Sigmoid colon (tissue), 7 donors: Measurements from ENCODE around the gene EIPR1. TPM values are rescaled to one million over a fixed set of nuclear protein-coding genes. Genes with fewer than 3 reads are reported as not detected.

Experiments used
- DNase-seq: peaks from one replicate; pipeline ENCODE4 v3.0.0-alpha.2; 2019
- H3K27ac ChIP-seq, 4 donors: fragments of 200-600 bp; sonication (generic); one replicate each; pipeline ENCODE4 v1.5.1; 2016 to 2019; ENCODE audit warnings: mild to moderate bottlenecking in 1 of 4
- H3K27me3 ChIP-seq, 3 donors: fragments of 200-600 bp; sonication (generic); one replicate each; pipeline ENCODE4 v1.5.1; 2019; ENCODE audit warnings: mild to moderate bottlenecking in 1 of 3
- H3K36me3 ChIP-seq, 4 donors: fragments of 200-600 bp; sonication (generic); one replicate each; pipeline ENCODE4 v1.5.1; 2016 to 2019
- H3K4me1 ChIP-seq, 4 donors: fragments of 200-600 bp; sonication (generic); one replicate each; pipeline ENCODE4 v1.5.1; 2017 to 2019
- H3K4me3 ChIP-seq, 4 donors: fragments of 200-600 bp; sonication (generic); one replicate each; pipeline ENCODE4 v1.5.1; 2017 to 2019; ENCODE audit warnings: mild to moderate bottlenecking in 2 of 4, moderate library complexity in 1 of 4
- H3K9me3 ChIP-seq, 4 donors: fragments of 200-600 bp in 3 of 4; sonication (generic) in 3 of 4; one replicate each; pipeline versions ENCODE4 v1.5.1 to v1.6.1; 2013 to 2019
- CTCF ChIP-seq, 4 experiments: fragments of 450-650 bp in 3 of 4; fragments of 200-600 bp in 1 of 4; IDR thresholded peaks; one replicate each; pipeline ENCODE4 v1.5.1; 2016 to 2019; ENCODE audit warnings: antibody characterized with exemption in 4 of 4, mild to moderate bottlenecking in 3 of 4, moderate library complexity in 2 of 4
- EP300 ChIP-seq, 4 donors: sonication (generic); formaldehyde crosslinking; IDR thresholded peaks; one replicate each; pipeline ENCODE4 v1.6.1; 2017; ENCODE audit warnings: antibody characterized with exemption in 4 of 4
- POLR2A ChIP-seq, 2 donors: fragments of 450-650 bp; IDR thresholded peaks; one replicate each; pipeline ENCODE4 v1.6.1; 2016; ENCODE audit warnings: antibody characterized with exemption in 2 of 2, mild to moderate bottlenecking in 2 of 2, moderate library complexity in 2 of 2
- POLR2AphosphoS5 ChIP-seq, 4 donors: sonication (generic); formaldehyde crosslinking; IDR thresholded peaks; one replicate each; pipeline ENCODE4 v1.6.1; 2017; ENCODE audit warnings: antibody characterized with exemption in 4 of 4
- WGBS, 2 donors: extraction: QIAGEN DNeasy Blood & Tissue Kit; methylation state at CpG; one replicate each; pipeline ENCODE4 v1.1.7; 2013; 5-methylcytosine and 5-hydroxymethylcytosine counted together
- intact Hi-C: fragments of 100-400 bp; cut with DNase I; formaldehyde crosslinking; loops from one replicate; pipeline ENCODE4 v1.15.1; 2023
- polyA plus RNA-seq, 3 donors: library from polyadenylated mRNA; stranded (reverse); fragments of 200-250 nt; gene quantifications; one replicate each; pipeline ENCODE4 v1.2.3, GENCODE V29; 2013
- total RNA-seq, 4 donors: library from RNA; depleted of rRNA; stranded (reverse); fragments of >200 nt; gene quantifications; one replicate each; pipeline ENCODE4 v1.1.0, GENCODE V29; 2016
- donor health status: healthy with polysubstance abuse.
- donor health status: Bipolar disorder and iron deficiency.
- donor health status: healthy.

EIPR1 gene
- total and polyA plus RNA-seq, 7 donors: 12.2 to 27.0 (median 20.0) TPM

GRCh38 chr2:3174626-3175567 is 202.7 kb downstream of the EIPR1 start:
- H3K4me1 ChIP-seq: no peaks in the 10 kb centered on the region
- intact Hi-C loops: no loop called here
- H3K36me3 ChIP-seq: no peaks in the 10 kb centered on the region
- H3K27ac ChIP-seq: no peak overlapping the region
- no peaks in the 10 kb centered on the region for H3K9me3 ChIP-seq
- DNase-seq: peak; percentile 47
- no peak overlapping the region for H3K4me3 ChIP-seq
- WGBS, 2 donors: 93 to 94% methylated on average over 26 of the region's 26 CpGs
- no peaks in the 10 kb centered on the region for H3K27me3 ChIP-seq
- TF ChIP-seq POLR2A (IDR thresholded peaks at IDR 0.05): no peak
- TF ChIP-seq EP300 (IDR thresholded peaks at IDR 0.05): no peak
- no peak for TF ChIP-seq CTCF (IDR thresholded peaks at IDR 0.05)
- TF ChIP-seq POLR2AphosphoS5 (IDR thresholded peaks at IDR 0.05): no peak

- 92 to 96% methylated on average over 14 of the region's 14 CpGs for WGBS, 2 donors
- intact Hi-C loops: no loop called here
- TF ChIP-seq POLR2A (IDR thresholded peaks at IDR 0.05) (no peak), POLR2AphosphoS5 (IDR thresholded peaks at IDR 0.05) (no peak), EP300 (IDR thresholded peaks at IDR 0.05) (no peak), CTCF (IDR thresholded peaks at IDR 0.05) (no peak)
- peak; percentile 30 for DNase-seq
- Histone ChIP-seq H3K4me3 (no peak overlapping the region), H3K27me3 (no peaks in the 10 kb centered on the region), H3K27ac (no peak overlapping the region), H3K9me3 (no peaks in the 10 kb centered on the region), H3K4me1 (no peaks in the 10 kb centered on the region), H3K36me3 (no peaks in the 10 kb centered on the region)
These were observed 204.6 kb downstream of the EIPR1 start for GRCh38 chr2:3173031-3173430.

GRCh38 chr2:3172265-3172935 is 205.2 kb downstream of the EIPR1 start:
- 90 to 94% methylated on average over 18 of the region's 18 CpGs for WGBS, 2 donors
- no peak overlapping the region for H3K4me3 ChIP-seq
- no peak overlapping the region for H3K27ac ChIP-seq
- intact Hi-C loops: no loop called here
- H3K9me3 ChIP-seq: no peaks in the 10 kb centered on the region
- TF ChIP-seq CTCF (IDR thresholded peaks at IDR 0.05) (no peak), POLR2A (IDR thresholded peaks at IDR 0.05) (no peak), POLR2AphosphoS5 (IDR thresholded peaks at IDR 0.05) (no peak), EP300 (IDR thresholded peaks at IDR 0.05) (no peak)
- no peaks in the 10 kb centered on the region for H3K4me1 ChIP-seq
- no peaks in the 10 kb centered on the region for H3K36me3 ChIP-seq
- no peaks in the 10 kb centered on the region for H3K27me3 ChIP-seq
- DNase-seq: peak; percentile 35

GRCh38 chr2:3171564-3172264 is 205.9 kb downstream of the EIPR1 start:
- WGBS, 2 donors: 85 to 87% methylated on average over 17 of the region's 17 CpGs
- Histone ChIP-seq H3K27ac (no peak overlapping the region), H3K4me3 (no peak overlapping the region), H3K9me3 (no peaks in the 10 kb centered on the region), H3K27me3 (no peaks in the 10 kb centered on the region), H3K4me1 (no peaks in the 10 kb centered on the region), H3K36me3 (no peaks in the 10 kb centered on the region)
- intact Hi-C loops: no loop called here
- no peak for TF ChIP-seq POLR2A (IDR thresholded peaks at IDR 0.05)
- TF ChIP-seq POLR2AphosphoS5 (IDR thresholded peaks at IDR 0.05): no peak
- no peak for TF ChIP-seq EP300 (IDR thresholded peaks at IDR 0.05)
- TF ChIP-seq CTCF (IDR thresholded peaks at IDR 0.05): no peak
- DNase-seq: peak; percentile 20
